GM19099 (cell line): ENCODE results near the gene MFNG.

ENCODE experiments used
- POLR2A ChIP-seq: IDR thresholded peaks from 3 replicates; pipeline ENCODE4 v1.6.1; 2011; ENCODE audit warnings: low read depth; ENCODE audit not compliant: insufficient read length; ENCODE audit errors: extremely low read depth

Gene MFNG

GRCh38 chr22:37420686-37421467 is 65.3 kb downstream of the MFNG start:
- no peak for TF ChIP-seq POLR2A

GRCh38 chr22:37419969-37420685 is 66.1 kb downstream of the MFNG start:
- no peak for TF ChIP-seq POLR2A

- TF ChIP-seq POLR2A, result no peak
Measured at GRCh38 chr22:37419370-37419968, 66.7 kb downstream of the MFNG start.
